Transverse colon (tissue), 4 donors: ENCODE results near the gene KCNK15. TPM values are rescaled to one million over a fixed set of nuclear protein-coding genes. Genes with fewer than 3 reads are reported as not detected.

ENCODE experiments used
- DNase-seq: peaks from one replicate; pipeline ENCODE4 v3.0.0-alpha.2; 2019
- H3K27ac ChIP-seq, 4 donors: fragments of 200-600 bp; sonication (generic); 2 replicates each; pipeline ENCODE4 v1.5.1; 2016 to 2018; ENCODE audit warnings: inconsistent platforms in 4 of 4
- H3K27me3 ChIP-seq: fragments of 200-600 bp; sonication (generic); 2 replicates; pipeline ENCODE4 v1.5.1; 2017; ENCODE audit warnings: inconsistent platforms
- H3K36me3 ChIP-seq, 4 donors: fragments of 200-600 bp; sonication (generic); 2 replicates each; pipeline ENCODE4 v1.5.1; 2017 to 2019; ENCODE audit warnings: inconsistent platforms in 4 of 4
- H3K4me1 ChIP-seq, 4 donors: fragments of 200-600 bp; sonication (generic); 2 replicates each; pipeline ENCODE4 v1.5.1; 2017 to 2020; ENCODE audit warnings: inconsistent platforms in 4 of 4
- H3K4me3 ChIP-seq, 4 donors: fragments of 200-600 bp; sonication (generic); 1 replicate in 1 of 4; 2 replicates in 3 of 4; pipeline versions ENCODE4 v1.5.1 to v1.6.1; 2017 to 2019; ENCODE audit warnings: inconsistent platforms in 4 of 4
- H3K9me3 ChIP-seq, 2 donors: fragments of 200-600 bp; sonication (generic); 2 replicates each; pipeline ENCODE4 v1.5.1; 2017 to 2019; ENCODE audit warnings: inconsistent platforms in 2 of 2
- EP300 ChIP-seq: sonication (generic); formaldehyde crosslinking; IDR thresholded peaks from one replicate; pipeline ENCODE4 v1.6.1; 2017; ENCODE audit warnings: antibody characterized with exemption, low read depth
- POLR2A ChIP-seq: fragments of 450-650 bp; IDR thresholded peaks from one replicate; pipeline ENCODE4 v1.6.1; 2016; ENCODE audit warnings: antibody characterized with exemption, mild to moderate bottlenecking, moderate library complexity
- POLR2AphosphoS5 ChIP-seq, 3 donors: sonication (generic); formaldehyde crosslinking; IDR thresholded peaks; one replicate each; pipeline ENCODE4 v1.6.1; 2016; ENCODE audit warnings: antibody characterized with exemption in 3 of 3
- WGBS, 2 donors: methylation state at CpG; one replicate each; pipeline ENCODE4 v1.1.5; 2018; ENCODE audit warnings: low coverage in 1 of 2; 5-methylcytosine and 5-hydroxymethylcytosine counted together
- in situ Hi-C, 4 donors: fragments of 200-750 bp; cut with MboI; loops; one replicate each; pipeline versions ENCODE4 v1.15.0 to v1.15.1; 2017; ENCODE audit warnings: low sequenced_read_pairs in 3 of 4, low pct_ligation_motif_present in 1 of 4, low pct_unique_long_range_greater_than_20kb in 1 of 4
- intact Hi-C: fragments of 100-400 bp; cut with DNase I; formaldehyde crosslinking; loops from one replicate; pipeline ENCODE4 v1.15.1; 2023; ENCODE audit warnings: low total_unique reads
- total RNA-seq, 4 donors: library from RNA; depleted of rRNA; stranded (reverse); fragments of >200 nt; gene quantifications; one replicate each; pipeline ENCODE4 v1.1.0, GENCODE V29; 2016
- TF ChIP-seq, protein P1 (sequence below), 5 experiments: fragments of 200-600 bp in 3 of 5; fragments of 450-650 bp in 2 of 5; sonication (generic) in 3 of 5; IDR thresholded peaks; 1 replicate in 2 of 5; 2 replicates in 3 of 5; pipeline ENCODE4 v1.5.1; 2016 to 2017; ENCODE audit warnings: antibody characterized with exemption in 5 of 5, inconsistent platforms in 3 of 5, mild to moderate bottlenecking in 2 of 5, moderate library complexity in 1 of 5

KCNK15 gene
- total RNA-seq, 4 donors from 2014 or later, result 0.27 to 1.3 TPM; not detected in 2

DNA sequence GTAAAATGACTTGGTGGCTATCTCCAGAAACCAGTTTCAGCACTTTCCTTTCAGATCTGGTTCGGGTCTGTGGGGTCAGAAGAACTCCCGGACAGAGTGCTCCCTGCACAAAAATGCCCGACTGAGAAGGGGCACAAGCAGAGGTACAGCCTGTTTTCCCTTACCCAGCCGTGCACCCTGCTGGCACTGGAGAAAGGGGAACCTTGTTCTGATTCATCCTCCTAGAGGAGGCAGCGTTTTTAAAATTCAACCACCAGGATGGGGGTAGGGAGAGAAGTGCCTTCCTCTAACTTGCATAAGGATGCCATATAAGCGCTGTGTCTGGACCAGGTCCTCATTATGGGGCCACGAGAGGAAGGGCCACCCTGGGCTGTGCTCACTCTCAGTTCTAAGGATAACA is 47.1 kb downstream of the KCNK15 start:
- no peaks in the 10 kb centered on the region for H3K4me1 ChIP-seq

DNA sequence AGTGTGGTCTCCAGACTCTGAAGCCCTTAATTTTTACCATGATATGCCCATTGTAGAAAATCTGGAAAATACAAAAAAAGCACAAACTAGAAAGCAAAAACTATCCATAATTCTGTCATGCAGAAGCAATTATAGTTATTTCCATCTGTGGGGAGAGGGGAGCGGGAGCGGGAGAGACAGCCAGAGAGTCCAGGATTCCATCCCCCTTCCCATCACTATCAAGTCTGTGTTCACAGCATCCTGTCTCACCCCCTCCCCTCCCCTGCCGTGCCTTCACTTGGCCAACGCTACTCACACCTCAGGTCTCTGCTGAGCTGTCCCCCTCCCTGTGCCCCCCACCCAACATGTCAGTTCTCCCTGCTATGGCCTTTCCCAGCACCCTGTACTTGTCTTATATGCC is 50.2 kb downstream of the KCNK15 start:
- in situ Hi-C loops (no loop called here), intact Hi-C loops (no loop called here)
- whole genome bisulfite sequencing, 2 donors, result 80 to 82% methylated on average over 2 to 4 of the region's 4 CpGs
- Histone ChIP-seq H3K4me1 (no peaks in the 10 kb centered on the region), H3K27me3 (peaks cover 7% of the 10 kb centered on the region), H3K27ac (no peak overlapping the region), H3K36me3 (no peaks in the 10 kb centered on the region), H3K9me3 (no peaks in the 10 kb centered on the region), H3K4me3 (no peak overlapping the region)
- no peak for TF ChIP-seq POLR2A
- no peak for TF ChIP-seq POLR2AphosphoS5 (IDR thresholded peaks at IDR 0.05)
- TF ChIP-seq, protein P1, sequence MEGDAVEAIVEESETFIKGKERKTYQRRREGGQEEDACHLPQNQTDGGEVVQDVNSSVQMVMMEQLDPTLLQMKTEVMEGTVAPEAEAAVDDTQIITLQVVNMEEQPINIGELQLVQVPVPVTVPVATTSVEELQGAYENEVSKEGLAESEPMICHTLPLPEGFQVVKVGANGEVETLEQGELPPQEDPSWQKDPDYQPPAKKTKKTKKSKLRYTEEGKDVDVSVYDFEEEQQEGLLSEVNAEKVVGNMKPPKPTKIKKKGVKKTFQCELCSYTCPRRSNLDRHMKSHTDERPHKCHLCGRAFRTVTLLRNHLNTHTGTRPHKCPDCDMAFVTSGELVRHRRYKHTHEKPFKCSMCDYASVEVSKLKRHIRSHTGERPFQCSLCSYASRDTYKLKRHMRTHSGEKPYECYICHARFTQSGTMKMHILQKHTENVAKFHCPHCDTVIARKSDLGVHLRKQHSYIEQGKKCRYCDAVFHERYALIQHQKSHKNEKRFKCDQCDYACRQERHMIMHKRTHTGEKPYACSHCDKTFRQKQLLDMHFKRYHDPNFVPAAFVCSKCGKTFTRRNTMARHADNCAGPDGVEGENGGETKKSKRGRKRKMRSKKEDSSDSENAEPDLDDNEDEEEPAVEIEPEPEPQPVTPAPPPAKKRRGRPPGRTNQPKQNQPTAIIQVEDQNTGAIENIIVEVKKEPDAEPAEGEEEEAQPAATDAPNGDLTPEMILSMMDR (IDR thresholded peaks at IDR 0.05), result no peak
- TF ChIP-seq EP300, result no peak
- no peak for DNase-seq

More for the DNA sequence above, 47.1 kb downstream of the KCNK15 start:
- in situ Hi-C loops (no loop called here), intact Hi-C loops (no loop called here)
- WGBS, 2 donors, result 71% methylated on average over 7 of the region's 7 CpGs; no CpG with 5 or more reads in 1 of the 2 donors
- Histone ChIP-seq H3K36me3 (no peaks in the 10 kb centered on the region), H3K4me3 (no peak overlapping the region), H3K9me3 (no peaks in the 10 kb centered on the region), H3K27me3 (peaks cover 7% of the 10 kb centered on the region), H3K27ac (no peak overlapping the region)
- no peak for DNase-seq
- TF ChIP-seq, protein P1 (IDR thresholded peaks at IDR 0.05), result no peak
- TF ChIP-seq POLR2A, result no peak
- TF ChIP-seq EP300, result no peak
- TF ChIP-seq POLR2AphosphoS5 (IDR thresholded peaks at IDR 0.05), result no peak

DNA sequence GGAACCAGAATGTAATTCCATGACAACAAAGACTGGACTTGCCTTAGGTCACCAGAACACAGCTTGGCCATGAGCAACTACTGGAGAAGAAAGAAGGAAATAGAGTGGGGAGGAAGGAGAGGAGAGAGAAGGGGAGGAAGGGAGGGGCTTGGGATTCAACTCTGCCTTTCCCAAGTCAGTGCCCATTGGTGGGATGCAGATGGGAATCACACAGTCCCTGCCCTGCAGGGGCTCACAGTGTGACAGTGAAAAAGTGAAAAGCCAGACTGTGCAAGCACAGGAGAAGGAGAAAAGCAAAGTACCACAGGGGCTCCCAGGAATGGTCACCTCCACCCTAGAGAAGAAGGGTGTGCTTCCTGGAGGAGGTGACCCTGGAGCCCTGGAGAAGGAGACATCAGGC is 50.6 kb downstream of the KCNK15 start:
- Histone ChIP-seq H3K9me3 (no peaks in the 10 kb centered on the region), H3K4me1 (peaks cover 0 to under 1% (median 0%) of the 10 kb centered on the region in 4 donors), H3K4me3 (no peak overlapping the region), H3K36me3 (no peaks in the 10 kb centered on the region), H3K27ac (no peak overlapping the region), H3K27me3 (peaks cover 7% of the 10 kb centered on the region)
- TF ChIP-seq POLR2AphosphoS5 (IDR thresholded peaks at IDR 0.05) (no peak), EP300 (no peak), POLR2A (no peak)
- TF ChIP-seq, protein P1 (IDR thresholded peaks at IDR 0.05), result no peak
- in situ Hi-C loops (no loop called here), intact Hi-C loops (no loop called here)
- no peak for DNase-seq

DNA sequence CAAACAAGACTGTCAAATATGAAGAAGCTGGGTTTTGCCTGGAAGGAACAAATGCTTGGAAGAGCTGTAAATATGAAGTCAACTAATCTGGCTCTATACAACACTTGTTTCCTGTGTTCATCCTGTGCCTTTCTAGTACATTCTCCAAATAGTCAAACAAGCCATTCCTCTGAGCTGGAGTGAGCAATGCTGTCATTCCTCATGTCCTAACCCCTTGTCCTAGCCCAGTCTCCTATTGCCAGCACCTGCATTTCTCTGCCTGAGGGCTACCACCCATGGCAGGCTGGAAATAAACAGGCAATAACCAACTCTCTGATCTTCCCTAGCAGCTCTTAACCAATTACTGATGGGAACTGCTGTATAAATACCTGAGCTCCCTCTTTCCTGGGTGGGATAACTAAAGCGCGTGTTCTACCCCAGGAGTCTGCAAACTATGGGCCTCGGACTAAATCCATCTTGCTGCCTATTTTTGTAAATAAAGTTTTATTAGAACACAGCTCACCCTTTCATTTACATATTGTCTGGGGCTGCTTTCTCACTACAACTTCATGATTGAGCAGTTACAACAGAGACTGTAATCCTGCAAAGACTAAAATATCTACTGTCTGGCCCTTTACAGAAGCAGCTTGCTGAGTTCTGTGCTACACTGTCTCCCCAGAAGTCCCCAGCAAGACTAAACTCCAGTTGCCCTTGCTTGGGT is 51.2 kb downstream of the KCNK15 start:
- no peak for DNase-seq
- intact Hi-C loops, result no loop called here
- H3K36me3 ChIP-seq, result no peaks in the 10 kb centered on the region
- H3K4me3 ChIP-seq, result no peak overlapping the region
- no peak for TF ChIP-seq POLR2AphosphoS5 (IDR thresholded peaks at IDR 0.05)
- TF ChIP-seq EP300, result no peak
- TF ChIP-seq POLR2A, result no peak
- TF ChIP-seq, protein P1 (IDR thresholded peaks at IDR 0.05), result no peak
- WGBS, 2 donors, result 89 to 100% methylated on average over 1 to 3 of the region's 3 CpGs
- H3K4me1 ChIP-seq, result peaks cover 0 to 2% (median 0%) of the 10 kb centered on the region in 4 donors
- in situ Hi-C loops, result no loop called here
- H3K27ac ChIP-seq, result no peak overlapping the region
- peaks cover 7% of the 10 kb centered on the region for H3K27me3 ChIP-seq
- no peaks in the 10 kb centered on the region for H3K9me3 ChIP-seq
